NCI-H1930 (cell line): ENCODE measurements around the gene LRRC10B.
A peak's percentile ranks its signal among the peaks of the same experiment; 100 is the strongest.
"Not testable (repeated sequence)": the region's sequence is repeated elsewhere in the genome, so short reads cannot be mapped to it uniquely, and the experiment has no call there.

Source experiments
- DNase-seq, 2 experiments: peaks; one replicate each; lab custom pipeline; 2025; lab: John Stamatoyannopoulos, UW

LRRC10B gene

GRCh38 chr11:61507962-61508861, at the start of gene LRRC10B:
LRRC10B (plus strand) TSS chr11:61508749; CDS start chr11:61508999, 250 bp downstream.
- peak; percentile 80 to 84 for DNase-seq

GRCh38 chr11:61460474-61460881, 48.1 kb upstream of the LRRC10B start:
- DNase-seq, result no peak

- DNase-seq, result no peak
Observed at GRCh38 chr11:61460986-61461385, 47.6 kb upstream of the LRRC10B start.

- not testable (repeated sequence) for DNase-seq
Observed at GRCh38 chr11:61467602-61468001, 40.9 kb upstream of the LRRC10B start.

GRCh38 chr11:61468002-61468401, 40.5 kb upstream of the LRRC10B start:
- no peak for DNase-seq

GRCh38 chr11:61472282-61472681, 36.3 kb upstream of the LRRC10B start:
- DNase-seq, result no peak

GRCh38 chr11:61472868-61473267, 35.7 kb upstream of the LRRC10B start:
- no peak for DNase-seq

- no peak for DNase-seq
Observed at GRCh38 chr11:61473370-61474012, 35.1 kb upstream of the LRRC10B start.

- DNase-seq, result no peak
Observed at GRCh38 chr11:61474013-61474643, 34.4 kb upstream of the LRRC10B start.

- no peak for DNase-seq
Observed at GRCh38 chr11:61475433-61475832, 33.1 kb upstream of the LRRC10B start.

GRCh38 chr11:61476371-61476770, 32.2 kb upstream of the LRRC10B start:
- no peak for DNase-seq

GRCh38 chr11:61477126-61477525, 31.4 kb upstream of the LRRC10B start:
- no peak for DNase-seq

GRCh38 chr11:61477727-61478148, 30.8 kb upstream of the LRRC10B start:
- DNase-seq, result peak; percentile 7 to 31

- DNase-seq, result not testable (repeated sequence)
Observed at GRCh38 chr11:61479360-61480058, 29.0 kb upstream of the LRRC10B start.

GRCh38 chr11:61480261-61480993, 28.1 kb upstream of the LRRC10B start:
- DNase-seq, result no peak

GRCh38 chr11:61480994-61481335, 27.6 kb upstream of the LRRC10B start:
- peak in 1 of 2 experiments; percentile 5 for DNase-seq

- no peak for DNase-seq
Observed at GRCh38 chr11:61481806-61482205, 26.7 kb upstream of the LRRC10B start.

GRCh38 chr11:61482513-61482912, 26.0 kb upstream of the LRRC10B start:
- peak in 1 of 2 experiments; percentile 15 for DNase-seq

GRCh38 chr11:61484541-61484940, 24.0 kb upstream of the LRRC10B start:
- no peak for DNase-seq

GRCh38 chr11:61485080-61485479, 23.5 kb upstream of the LRRC10B start:
- no peak for DNase-seq

GRCh38 chr11:61486011-61486620, 22.4 kb upstream of the LRRC10B start:
- DNase-seq, result no peak
